ENCODE measurements around the gene SLC4A7.
A peak's percentile ranks its signal among the peaks of the same experiment; 100 is the strongest.
"Not testable (repeated sequence)": the region's sequence is repeated elsewhere in the genome, so short reads cannot be mapped to it uniquely, and the experiment has no call there.

The SLC4A7 gene

DNA sequence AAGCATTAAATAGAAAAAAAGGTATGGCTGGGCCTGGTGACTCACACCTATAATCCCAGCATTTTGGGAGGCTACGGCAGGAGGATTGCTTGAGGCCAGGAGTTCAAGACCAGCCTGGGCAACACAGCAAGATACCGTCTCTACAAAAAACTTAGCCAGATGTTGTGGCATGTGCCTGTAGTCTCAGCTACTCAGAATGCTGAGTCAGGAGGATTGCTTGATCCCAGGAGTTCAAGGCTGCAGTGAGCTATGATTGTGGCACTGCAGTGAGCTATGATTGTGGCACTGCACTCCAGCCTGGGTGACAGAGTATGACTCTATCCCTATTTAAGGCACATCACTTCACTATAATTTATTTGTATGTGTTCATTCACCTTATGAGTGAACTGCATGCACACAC is 54.3 kb downstream of the SLC4A7 start:
- no peak for DNase-seq (ENCODE audit: low read depth in 2 of 3, low spot score in 2 of 3)

DNA sequence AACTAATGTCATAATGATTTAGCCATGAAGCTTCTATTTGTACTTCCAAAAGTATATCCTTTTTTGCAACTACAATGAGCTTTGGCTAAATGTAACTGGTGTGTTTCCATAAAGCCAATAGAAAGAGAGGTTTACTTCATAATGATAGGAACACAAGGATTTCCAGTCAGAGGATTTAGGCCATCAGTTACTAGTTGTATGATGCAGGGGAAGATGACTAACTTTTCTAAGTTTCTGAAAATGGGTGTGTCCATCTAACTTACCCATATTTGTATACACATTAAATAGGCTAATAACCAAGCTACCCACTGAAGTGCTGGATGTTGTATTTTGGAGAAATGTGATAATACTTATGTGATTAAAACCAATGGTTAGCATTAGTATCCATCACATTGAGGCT is 55.7 kb downstream of the SLC4A7 start:
- no peak for DNase-seq (ENCODE audit: low read depth in 2 of 3, low spot score in 2 of 3)

DNA sequence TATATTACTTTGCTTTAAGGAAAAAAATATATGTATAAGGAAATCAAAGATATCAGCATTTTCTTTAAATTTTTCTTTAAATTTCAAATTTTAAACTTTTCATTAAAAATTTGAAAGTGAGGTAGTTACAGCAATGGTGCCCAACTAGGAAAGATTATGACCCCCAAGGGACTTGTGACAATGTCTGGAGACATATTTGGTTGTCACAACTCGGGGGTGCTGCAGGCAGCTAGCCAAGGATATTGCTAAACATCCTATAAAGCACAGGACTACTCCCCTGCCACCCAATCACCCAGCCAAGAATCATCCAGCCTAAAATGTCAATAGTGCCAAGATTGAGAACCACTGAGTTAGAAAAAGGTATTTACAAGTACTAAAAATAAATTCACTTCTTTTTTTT is 57.3 kb downstream of the SLC4A7 start:
- DNase-seq (ENCODE audit: low read depth in 2 of 3, low spot score in 2 of 3): no peak

DNA sequence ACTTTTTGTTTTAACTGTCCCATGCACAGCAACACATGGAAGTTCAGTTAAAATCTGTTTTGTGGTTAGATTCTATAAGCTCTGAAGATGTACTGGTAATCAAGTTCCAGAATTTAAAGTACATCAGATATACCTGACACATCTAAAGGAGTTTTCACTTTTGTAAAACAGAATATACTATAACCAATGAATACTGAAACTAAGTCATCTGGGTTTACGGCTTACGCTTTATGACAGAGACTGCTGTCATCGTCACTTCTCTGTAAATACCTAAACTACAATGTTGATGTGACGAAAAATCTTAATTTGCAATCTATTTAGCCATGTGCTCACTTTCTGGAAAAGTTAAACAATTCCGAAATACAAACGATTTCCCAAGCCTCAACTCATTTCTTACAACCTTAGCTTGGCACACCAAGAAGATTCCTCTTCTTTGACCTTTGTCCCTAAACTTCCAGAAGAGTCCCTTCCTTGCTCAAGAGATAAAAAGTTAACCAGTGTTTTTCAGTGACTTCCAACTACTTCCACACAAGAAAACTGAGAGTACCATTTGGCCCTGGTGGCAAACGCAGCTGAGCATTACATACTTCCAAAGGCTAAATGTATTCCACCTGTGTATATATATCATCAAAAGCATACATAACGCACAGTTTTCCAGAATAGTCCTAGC is 58.2 kb downstream of the SLC4A7 start:
- DNase-seq (ENCODE audit: low read depth in 2 of 3, low spot score in 2 of 3): no peak

DNA sequence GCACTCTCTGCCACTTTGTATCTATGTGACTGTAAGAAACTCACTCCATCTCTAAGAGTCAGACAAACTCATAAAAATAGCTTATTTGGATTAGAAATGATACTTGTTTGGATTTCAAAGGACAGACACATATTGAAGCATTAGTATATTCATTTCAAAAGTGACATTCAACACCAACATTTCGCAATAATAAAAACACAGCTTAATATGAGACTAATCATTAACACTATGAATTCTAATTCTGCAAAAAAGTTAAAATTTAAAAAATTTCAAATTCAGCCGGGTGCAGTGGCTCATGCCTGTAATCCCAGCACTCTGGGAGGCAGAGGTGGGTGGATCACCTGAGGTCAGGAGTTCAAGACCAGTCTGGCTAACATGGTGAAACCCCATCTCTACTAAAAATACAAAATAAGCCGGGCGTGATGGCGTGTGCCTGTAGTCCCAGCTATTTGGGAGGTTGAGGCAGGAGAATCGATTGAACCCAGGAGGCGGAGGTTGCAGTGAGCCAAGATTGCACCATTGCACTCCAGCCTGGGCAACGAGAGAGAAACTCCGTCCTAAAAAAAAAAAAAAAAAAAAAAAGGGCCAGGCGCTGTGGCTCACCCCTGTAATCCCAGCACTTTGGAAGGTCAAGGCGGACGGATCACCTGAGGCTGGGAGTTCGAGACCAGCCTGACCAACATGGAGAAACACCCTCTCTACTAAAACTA is 59.2 kb downstream of the SLC4A7 start:
- not testable (repeated sequence) for DNase-seq (ENCODE audit: low read depth in 2 of 3, low spot score in 2 of 3)

DNA sequence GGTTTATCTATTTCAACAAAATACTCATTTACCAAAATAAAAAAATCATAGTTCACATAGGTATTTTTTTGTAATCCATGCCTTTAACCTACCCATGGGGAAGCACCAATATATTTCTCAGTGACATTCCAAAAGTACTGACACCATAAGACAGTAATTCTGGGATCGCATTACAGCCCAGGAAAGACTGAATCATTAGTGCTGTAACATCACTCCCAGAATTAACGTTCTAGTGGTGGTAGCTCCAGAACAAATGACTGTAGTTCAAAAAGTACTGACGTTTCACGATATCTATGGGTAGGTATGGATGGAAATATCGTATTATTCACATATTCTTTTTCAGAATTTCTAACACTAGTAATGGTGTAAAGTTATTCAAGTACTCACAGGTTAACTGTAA is 60.7 kb downstream of the SLC4A7 start:
- DNase-seq (ENCODE audit: low read depth in 2 of 3, low spot score in 2 of 3): no peak

DNA sequence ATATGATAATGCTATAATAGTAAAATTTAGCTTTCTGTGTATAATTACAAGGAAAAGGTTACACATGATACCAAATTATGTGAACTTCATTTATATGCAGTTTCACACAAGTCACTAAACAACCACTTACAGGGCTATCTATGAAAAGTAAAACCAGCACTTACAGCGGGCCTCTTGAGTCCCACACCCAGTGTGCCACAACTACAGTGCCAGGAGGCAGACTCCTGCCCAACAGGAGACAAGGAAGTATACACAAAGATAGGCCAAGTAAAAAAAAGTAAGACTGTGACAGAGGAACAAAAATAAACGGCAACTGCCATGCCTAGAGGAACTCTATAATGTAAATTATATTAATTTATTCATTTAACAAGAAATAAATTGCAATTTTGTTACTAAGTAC is 61.6 kb downstream of the SLC4A7 start:
- no peak for DNase-seq (ENCODE audit: low read depth in 2 of 3, low spot score in 2 of 3)

DNA sequence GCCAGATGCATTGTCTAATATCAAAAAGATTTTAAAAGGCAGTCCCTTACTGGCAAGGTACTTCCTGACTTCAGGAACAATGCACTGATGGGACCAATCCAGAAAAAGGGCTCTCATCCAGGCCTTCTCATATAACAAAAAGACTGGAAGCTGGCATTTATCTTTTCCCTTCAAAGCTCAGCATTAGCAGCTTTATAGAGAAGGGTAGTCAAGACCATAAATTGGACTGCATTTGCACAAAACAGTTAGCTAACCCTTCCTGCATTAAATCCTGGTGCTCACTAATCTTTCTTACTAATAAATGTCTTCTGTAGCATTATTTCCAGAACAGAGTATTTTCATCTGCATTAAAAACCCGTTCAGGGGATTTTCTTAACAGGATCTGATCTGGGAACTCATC is 69.0 kb downstream of the SLC4A7 start:
- DNase-seq (ENCODE audit: low read depth in 2 of 3, low spot score in 2 of 3): no peak

DNA sequence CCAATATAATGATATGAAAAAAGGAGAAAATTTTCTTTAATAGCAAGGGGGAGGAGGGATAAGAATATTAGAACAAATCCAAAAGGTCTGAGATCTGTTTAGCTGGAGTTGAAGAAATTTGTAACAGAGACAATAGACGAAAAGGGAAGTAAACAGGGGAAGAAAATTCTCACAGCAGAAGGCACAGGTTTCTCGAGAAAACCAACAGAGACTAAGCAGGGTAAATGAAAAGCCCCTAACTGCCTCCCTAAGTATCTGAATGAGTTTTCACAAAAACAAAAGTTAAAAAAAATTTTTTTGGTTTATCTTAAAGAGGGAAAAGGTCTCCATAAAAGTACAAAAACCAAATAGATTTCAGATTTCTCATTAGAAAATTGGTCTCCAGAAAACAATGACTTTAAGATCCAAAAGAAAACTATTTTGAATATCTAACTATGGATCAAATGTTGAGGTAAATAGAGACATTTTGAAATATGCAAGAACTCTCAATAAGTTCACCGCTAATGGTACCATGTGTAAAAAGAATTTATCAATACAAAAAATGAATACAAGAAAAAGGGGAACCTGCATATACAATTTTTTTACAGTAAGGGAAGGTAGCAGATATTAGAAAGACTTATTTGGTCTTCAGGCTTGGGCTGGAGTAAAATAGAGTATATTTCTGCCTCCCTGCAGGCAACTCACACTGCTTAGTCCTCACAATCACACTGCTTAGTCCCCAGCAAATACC is 91.1 kb downstream of the SLC4A7 start:
- DNase-seq (ENCODE audit: low read depth in 2 of 3, low spot score in 2 of 3): no peak

DNA sequence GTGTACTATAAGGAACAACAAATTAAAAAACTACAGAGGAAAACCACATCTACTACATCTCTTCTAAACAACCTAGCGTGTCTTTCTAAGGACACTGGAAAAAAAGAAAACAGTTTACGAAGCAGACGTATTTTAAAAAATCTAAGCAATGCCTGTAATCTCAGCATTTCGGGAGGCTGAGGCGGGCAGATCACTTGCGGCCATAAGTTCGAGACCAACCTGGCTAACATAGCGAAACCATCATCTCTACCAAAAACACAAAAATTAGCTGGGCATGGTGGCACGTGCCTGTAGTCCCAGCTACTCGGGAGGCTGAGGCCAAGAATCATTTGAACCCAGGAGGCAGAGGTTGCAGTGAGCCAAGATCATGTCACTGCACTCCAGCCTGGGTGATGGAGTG is 91.8 kb downstream of the SLC4A7 start:
- DNase-seq (ENCODE audit: low read depth in 2 of 3, low spot score in 2 of 3): not testable (repeated sequence)

DNA sequence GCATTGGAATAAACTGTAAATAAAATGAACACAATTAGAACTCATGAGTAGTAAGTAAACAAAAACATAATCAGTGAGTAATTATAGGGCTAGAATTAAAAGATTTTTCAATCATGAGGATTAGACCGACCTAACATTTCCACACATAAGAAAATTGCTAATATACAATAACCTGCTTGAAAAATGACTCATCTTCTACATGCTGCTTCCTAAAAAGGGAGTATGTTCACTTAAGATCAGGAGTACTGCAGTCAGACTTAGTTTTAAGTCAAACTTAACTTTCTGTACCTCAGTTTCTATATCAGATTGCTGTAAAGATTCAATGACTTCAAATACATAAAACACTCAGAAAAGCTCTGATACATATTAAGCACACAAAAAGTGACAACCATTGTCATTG is 92.4 kb downstream of the SLC4A7 start:
- no peak for DNase-seq (ENCODE audit: low read depth in 2 of 3, low spot score in 2 of 3)

DNA sequence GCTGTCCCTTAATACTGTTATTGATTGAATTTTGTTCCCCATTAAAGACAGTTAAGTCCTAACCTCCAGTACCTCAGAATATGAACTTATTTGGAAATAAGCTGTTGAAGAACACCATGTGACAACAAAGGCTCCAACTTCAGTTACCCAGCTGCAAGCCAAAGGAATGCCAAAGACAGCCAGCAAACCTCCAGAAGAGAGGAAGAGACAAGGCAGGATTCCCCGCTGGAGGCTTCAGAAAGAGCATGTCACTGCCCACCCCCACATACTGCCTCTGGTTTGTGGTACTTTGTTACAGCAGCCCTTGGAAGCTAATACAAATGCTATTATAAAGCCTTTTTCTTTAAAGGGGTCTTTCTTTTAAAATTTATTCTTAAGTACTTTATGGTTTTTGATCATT is 96.6 kb downstream of the SLC4A7 start:
- no peak for DNase-seq (ENCODE audit: low read depth in 2 of 3, low spot score in 2 of 3)

DNA sequence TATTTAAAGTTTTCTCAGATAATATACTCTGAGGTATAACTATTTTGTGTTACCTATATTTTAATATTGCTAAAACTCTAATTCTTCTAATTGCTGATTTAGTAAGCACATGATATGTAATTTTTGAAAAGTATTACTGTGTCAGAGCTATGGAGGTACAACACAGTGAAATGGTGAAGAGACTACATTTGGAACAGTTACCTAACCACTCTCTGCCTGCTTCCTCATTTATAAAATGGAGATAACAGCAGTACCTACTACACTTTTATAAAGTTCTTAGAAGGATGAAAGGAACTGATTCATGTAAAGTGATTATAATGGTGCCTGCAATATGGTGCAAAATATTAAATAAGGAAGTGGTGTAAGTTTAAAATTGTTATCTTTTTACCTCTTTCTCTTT is 98.7 kb downstream of the SLC4A7 start:
- DNase-seq (ENCODE audit: low read depth in 2 of 3, low spot score in 2 of 3): no peak

DNA sequence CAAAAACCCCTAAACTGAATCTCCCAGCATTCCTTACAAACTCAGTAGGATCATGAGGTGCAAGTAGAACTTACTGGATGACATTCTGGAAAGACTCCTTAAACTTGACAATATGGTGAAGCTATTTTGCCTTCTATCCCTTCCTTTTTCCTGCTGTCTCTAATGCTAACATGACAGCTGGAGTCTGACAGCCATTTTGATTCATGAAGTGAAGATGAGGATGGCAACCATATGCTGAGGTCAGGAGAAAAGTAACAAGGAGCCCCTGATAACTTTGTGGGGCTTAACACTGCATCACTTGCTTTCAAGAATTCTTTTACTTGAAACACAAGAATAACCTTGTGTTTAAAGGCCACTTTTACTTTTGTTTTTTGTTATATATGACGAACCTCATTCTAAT is 100.0 kb downstream of the SLC4A7 start:
- no peak for DNase-seq (ENCODE audit: low read depth in 2 of 3, low spot score in 2 of 3)

DNA sequence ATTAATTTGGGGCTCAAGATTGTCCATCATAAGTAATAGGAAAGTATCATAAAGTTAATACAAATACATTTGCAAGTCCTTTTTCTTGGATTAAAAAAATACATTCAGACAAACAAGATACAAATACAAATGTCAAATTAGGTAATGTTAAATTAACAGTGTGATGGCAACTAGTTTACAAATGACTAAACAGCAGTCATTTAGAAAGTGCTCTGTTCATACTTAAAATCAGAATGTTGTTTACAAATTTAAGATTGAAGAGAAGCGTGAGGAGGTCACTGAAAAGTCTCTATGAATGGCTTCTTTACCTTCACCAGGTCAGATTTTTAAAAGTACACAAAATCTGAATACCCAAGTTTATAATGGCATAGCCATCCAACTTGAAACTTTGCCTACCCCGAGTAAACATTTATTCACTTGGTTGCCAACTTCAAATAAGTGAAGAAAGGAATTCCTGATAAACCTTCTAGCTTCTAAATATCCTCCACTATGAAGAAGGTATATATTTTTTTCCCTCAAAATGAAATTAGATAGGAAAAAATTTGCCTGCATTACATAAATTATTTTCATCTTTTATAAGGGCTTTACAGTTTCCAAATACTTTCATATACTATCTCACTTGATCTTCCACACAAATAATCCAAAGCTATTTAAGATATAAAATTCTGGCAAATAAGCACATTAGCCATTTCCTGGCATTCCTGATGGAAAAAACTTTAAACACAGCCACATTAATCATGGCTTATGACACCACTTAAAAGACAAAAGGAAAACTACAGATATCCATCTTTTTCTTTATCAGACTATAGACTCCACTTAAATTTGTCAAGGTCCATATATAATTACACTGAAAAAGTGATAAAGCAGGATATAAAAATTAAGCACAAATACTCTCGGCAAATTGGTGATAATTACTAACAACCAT is 103.5 kb downstream of the SLC4A7 start:
- DNase-seq (ENCODE audit: low read depth in 2 of 3, low spot score in 2 of 3): no peak

DNA sequence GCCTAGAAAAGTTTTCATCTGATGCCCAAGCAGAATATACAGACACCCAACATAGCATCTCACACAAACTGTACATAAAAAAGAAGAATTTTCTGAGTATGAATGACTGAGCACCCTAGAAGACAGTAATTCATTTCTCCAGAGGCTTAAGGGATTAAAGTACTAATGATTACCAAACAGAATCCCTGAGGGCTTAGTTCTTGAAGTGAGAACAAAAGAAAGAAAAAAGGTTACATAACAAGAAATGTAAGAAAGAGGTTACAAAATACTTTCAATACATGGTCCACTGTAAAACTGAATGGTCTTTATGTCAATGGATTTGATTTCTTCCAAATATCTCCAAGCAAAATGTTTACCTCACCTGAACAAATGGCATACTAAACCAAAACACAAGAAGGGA is 105.9 kb downstream of the SLC4A7 start:
- no peak for DNase-seq (ENCODE audit: low read depth in 2 of 3, low spot score in 2 of 3)

DNA sequence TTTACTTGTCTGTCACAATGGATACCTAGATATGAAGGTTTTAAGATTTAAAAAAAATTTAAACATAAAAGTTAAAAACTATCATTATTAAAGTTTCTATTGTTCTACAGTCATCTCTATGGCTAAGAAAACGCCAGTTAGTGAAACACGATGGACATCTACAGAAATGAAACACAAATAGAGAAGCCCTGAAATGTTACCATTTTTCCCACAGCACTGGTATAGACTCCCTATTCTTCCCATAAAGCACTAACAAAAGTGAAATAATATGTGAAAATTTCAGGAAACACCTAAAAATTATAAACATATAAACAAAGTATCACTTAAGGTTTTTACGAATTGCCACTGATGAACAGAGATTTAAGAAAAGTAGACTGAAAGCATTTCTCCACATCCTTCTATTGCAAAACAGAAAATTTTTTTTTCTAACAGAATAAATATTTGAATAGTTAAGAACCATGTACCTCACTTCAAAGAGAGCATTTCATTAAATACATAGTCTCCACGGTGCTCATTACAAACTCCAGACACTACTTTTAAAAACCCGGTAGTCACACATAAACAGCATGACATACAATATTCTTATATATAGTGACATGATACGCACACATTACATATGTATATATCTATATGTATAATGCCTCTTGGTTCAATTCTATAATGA is 107.9 kb downstream of the SLC4A7 start:
- DNase-seq (ENCODE audit: low read depth in 2 of 3, low spot score in 2 of 3): no peak

DNA sequence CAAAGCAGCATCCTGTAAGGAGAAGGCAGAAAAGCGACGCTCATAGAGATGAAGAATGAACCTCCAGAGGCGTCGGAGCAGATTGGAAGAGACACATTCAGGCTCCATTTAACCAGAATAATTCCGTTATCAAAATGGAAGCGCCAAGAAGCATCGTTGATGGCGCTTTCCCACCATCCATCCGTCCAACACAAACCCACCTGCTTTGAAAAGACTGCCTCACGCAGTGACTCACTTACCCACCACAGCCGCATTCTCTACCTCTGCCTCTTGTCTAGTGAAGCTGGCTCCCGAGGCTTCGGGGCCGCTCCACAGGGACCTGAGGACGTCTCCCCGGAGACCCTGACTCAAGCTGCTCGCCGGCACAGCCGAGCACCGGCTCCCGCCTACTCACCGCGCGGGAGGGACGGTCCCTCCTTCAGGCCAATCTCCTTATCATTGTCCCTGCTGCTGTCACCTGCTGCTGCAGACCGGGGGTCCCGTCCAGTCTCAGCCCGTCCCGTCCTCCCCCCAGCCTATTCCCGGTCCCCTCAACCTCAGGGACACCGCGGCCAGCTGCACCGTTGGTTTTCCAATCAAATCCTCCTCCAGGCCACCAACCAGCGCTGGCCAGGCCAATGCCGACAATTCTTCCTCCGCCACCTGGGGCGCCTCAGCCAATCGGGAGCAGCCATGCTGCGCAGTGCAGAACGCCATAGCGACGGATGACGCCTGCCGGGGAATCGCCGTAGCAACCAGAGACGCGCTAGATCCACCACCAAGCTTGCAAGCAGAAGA is 115.2 kb downstream of the SLC4A7 start, which contains the start of gene NEK10:
NEK10 (minus strand) TSS at position 553 of the 777 bp plus-strand sequence. CDS start 16,501 bp downstream, outside the sequence.
- DNase-seq (ENCODE audit: low read depth in 2 of 3, low spot score in 2 of 3): peak; percentile 70 to 80 (median 71)

DNA sequence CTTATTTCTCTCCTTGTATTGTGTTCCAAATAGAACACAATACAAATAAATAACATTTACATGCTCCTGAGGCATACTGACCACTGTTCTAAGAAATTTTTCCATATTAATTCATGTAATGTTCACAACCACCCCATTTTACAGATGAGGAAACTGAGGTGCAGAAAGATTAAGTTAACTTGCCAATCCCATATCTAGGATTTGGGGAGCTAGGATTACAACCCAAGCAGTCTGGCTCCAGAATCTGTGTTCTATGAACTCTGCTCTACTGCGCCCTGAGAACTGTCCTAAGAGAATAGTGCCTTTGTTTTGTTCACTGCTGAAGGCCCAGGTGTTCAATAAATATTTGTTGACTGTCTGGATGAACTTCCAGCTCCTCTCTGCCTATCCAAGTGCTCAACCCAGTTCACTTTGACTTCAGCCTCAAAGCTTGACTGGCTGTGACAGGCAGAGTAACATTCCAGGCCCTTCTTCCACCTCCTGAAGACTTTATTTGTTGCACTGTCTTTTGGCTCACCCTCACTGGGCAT is 118.1 kb downstream of the SLC4A7 start:
- DNase-seq (ENCODE audit: low read depth in 2 of 3, low spot score in 2 of 3): no peak

Data from activated CD8-positive, alpha-beta memory T cell treated with anti-CD3 and anti-CD28 coated beads for 48 hours (primary cell).